B cell (primary cell): ENCODE data around the gene ALOX15B. TPM values are rescaled to one million over a fixed set of nuclear protein-coding genes. Genes with fewer than 3 reads are reported as not detected.

Source experiments
- ATAC-seq: fragments of 200-7000 bp; cut with Tn5 transposase; one replicate; pipeline ENCODE4 v1.10.0; 2021; ENCODE audit warnings: low read depth, mild to moderate bottlenecking, moderate number of reproducible peaks, moderate library complexity
- CTCF ChIA-PET: fragments of 350-600 bp; sonication (Branson Sonifier 250); formaldehyde crosslinking; loops from one replicate; lab custom pipeline; 2021; ENCODE audit warnings: antibody characterized with exemption, inconsistent platforms; lab: Charles Lee
- POLR2A ChIA-PET: fragments of 350-600 bp; sonication (Branson Sonifier 250); formaldehyde crosslinking; loops from one replicate; lab custom pipeline; 2021; ENCODE audit warnings: antibody characterized with exemption; lab: Charles Lee
- DNase-seq: peaks from one replicate; pipeline ENCODE4 v3.0.0; 2013
- H2AFZ ChIP-seq: 2 replicates; pipeline ENCODE4 v1.6.1; 2012; ENCODE audit warnings: mild to moderate bottlenecking, low read depth, low read length; ENCODE audit not compliant: insufficient read depth, poor library complexity, severe bottlenecking
- H3K27ac ChIP-seq, 2 donors: 1 replicate in 1 of 2; 2 replicates in 1 of 2; pipeline ENCODE4 v1.5.1; 2012 to 2013; ENCODE audit warnings: low read length in 2 of 2, mild to moderate bottlenecking in 2 of 2, moderate library complexity in 1 of 2
- H3K27me3 ChIP-seq, 4 experiments: fragments of 200-600 bp in 1 of 4; sonication (generic) in 1 of 4; replicated peaks in 1 of 4; 1 replicate in 2 of 4; 2 replicates in 2 of 4; pipeline versions ENCODE4 v1.6.1 to v1.7.0; 2013 to 2016; ENCODE audit warnings: low read length in 3 of 4, mild to moderate bottlenecking in 2 of 4, mixed read lengths in 1 of 4, moderate library complexity in 1 of 4; ENCODE audit not compliant: insufficient read depth in 4 of 4, control insufficient read depth in 3 of 4; ENCODE audit errors: control extremely low read depth in 1 of 4
- H3K36me3 ChIP-seq, 2 experiments: replicated peaks in 1 of 2; 1 replicate in 1 of 2; 2 replicates in 1 of 2; pipeline versions ENCODE4 v1.6.1 to v1.7.1; 2013; ENCODE audit warnings: low read length in 1 of 2; ENCODE audit not compliant: insufficient read depth in 2 of 2, control insufficient read depth in 1 of 2; ENCODE audit errors: control extremely low read depth in 1 of 2, extremely low read depth in 1 of 2
- H3K4me1 ChIP-seq, 2 donors: fragments of 200-600 bp in 1 of 2; sonication (generic) in 1 of 2; 1 replicate in 1 of 2; 2 replicates in 1 of 2; pipeline versions ENCODE4 v1.5.1 to v1.6.1; 2013 to 2017; ENCODE audit warnings: low read length in 2 of 2; ENCODE audit not compliant: control insufficient read depth in 2 of 2, insufficient read depth in 2 of 2
- H3K4me2 ChIP-seq: replicated peaks from 2 replicates; pipeline ENCODE3; 2012; ENCODE audit warnings: mild to moderate bottlenecking, low read depth, low read length; ENCODE audit not compliant: poor library complexity, severe bottlenecking
- H3K4me3 ChIP-seq, 5 experiments: fragments of 200-600 bp in 1 of 5; sonication (generic) in 1 of 5; 1 replicate in 3 of 5; 2 replicates in 2 of 5; pipeline versions ENCODE4 v1.5.1 to v1.7.0; 2011 to 2016; ENCODE audit warnings: low read length in 4 of 5, mild to moderate bottlenecking in 4 of 5, low read depth in 2 of 5, control low read depth in 1 of 5, moderate library complexity in 1 of 5; ENCODE audit not compliant: insufficient read depth in 1 of 5; ENCODE audit errors: control extremely low read depth in 1 of 5, extremely low read depth in 1 of 5
- H3K79me2 ChIP-seq: fragments of 200-600 bp; sonication (generic); one replicate; pipeline ENCODE4 v1.6.0; 2016; ENCODE audit warnings: low read length; ENCODE audit not compliant: control insufficient read depth, insufficient read depth
- H3K9ac ChIP-seq: fragments of 200-600 bp; sonication (generic); 2 replicates; pipeline ENCODE4 v1.6.1; 2017; ENCODE audit warnings: mild to moderate bottlenecking, low read length, moderate library complexity
- H3K9me3 ChIP-seq, 3 donors: one replicate each; pipeline versions ENCODE4 v1.6.1 to v1.7.1; 2013; ENCODE audit warnings: low read length in 2 of 3; ENCODE audit not compliant: control insufficient read depth in 2 of 3, insufficient read depth in 1 of 3; ENCODE audit errors: control extremely low read depth in 1 of 3
- H4K20me1 ChIP-seq: 2 replicates; pipeline ENCODE4 v1.6.0; 2012; ENCODE audit warnings: mild to moderate bottlenecking, low read length; ENCODE audit not compliant: insufficient read depth, control insufficient read depth, poor library complexity, severe bottlenecking
- H3K27ac Mint-ChIP-seq: one replicate; pipeline ENCODE4 v1.8.0; 2021; ENCODE audit warnings: mixed read lengths
- H3K27me3 Mint-ChIP-seq: one replicate; pipeline ENCODE4 v1.8.0; 2021; ENCODE audit warnings: mixed read lengths
- H3K4me1 Mint-ChIP-seq: one replicate; pipeline ENCODE4 v1.8.0; 2021; ENCODE audit warnings: mixed read lengths
- H3K4me3 Mint-ChIP-seq: one replicate; pipeline ENCODE4 v1.8.0; 2021; ENCODE audit warnings: mixed read lengths
- H3K9me3 Mint-ChIP-seq: one replicate; pipeline ENCODE4 v1.8.0; 2022; ENCODE audit warnings: mixed read lengths; ENCODE audit not compliant: insufficient read depth
- EZH2 ChIP-seq: IDR thresholded peaks from 2 replicates; pipeline ENCODE4 v1.6.1; 2012; ENCODE audit warnings: borderline replicate concordance, low read depth, mild to moderate bottlenecking, moderate library complexity, low read length; ENCODE audit not compliant: insufficient read depth, poor library complexity, severe bottlenecking
- WGBS: methylation state at CpG from one replicate; pipeline ENCODE4 v1.1.5; 2013; ENCODE audit warnings: missing lambda C conversion rate; ENCODE audit not compliant: insufficient coverage; 5-methylcytosine and 5-hydroxymethylcytosine counted together
- intact Hi-C: fragments of 100-400 bp; cut with micrococcal nuclease; formaldehyde crosslinking; loops from one replicate; pipeline ENCODE4 v1.10.0; 2022
- polyA plus RNA-seq: library from polyadenylated mRNA; depleted of rRNA; stranded (reverse); fragments of >200 nt; gene quantifications from 2 replicates; pipeline ENCODE4 v1.2.3, GENCODE V29; 2012
- total RNA-seq, 2 donors: library from RNA; stranded (reverse); fragments of 120-200 nt in 1 of 2; gene quantifications; 1 replicate in 1 of 2; 2 replicates in 1 of 2; pipeline versions ENCODE4 v1.2.3 to v1.2.4, GENCODE V29; 2013 to 2022
- TF ChIP-seq, protein P1 (sequence below): fragments of 200-600 bp; IDR thresholded peaks from one replicate; pipeline ENCODE4 v1.8.0; 2022; ENCODE audit warnings: antibody characterized with exemption, mild to moderate bottlenecking

Gene ALOX15B
- total and polyA plus RNA-seq, 2 donors (not counting 1 experiment from before 2014, with no cell fraction given), result 0.03 TPM; not detected in 1

DNA sequence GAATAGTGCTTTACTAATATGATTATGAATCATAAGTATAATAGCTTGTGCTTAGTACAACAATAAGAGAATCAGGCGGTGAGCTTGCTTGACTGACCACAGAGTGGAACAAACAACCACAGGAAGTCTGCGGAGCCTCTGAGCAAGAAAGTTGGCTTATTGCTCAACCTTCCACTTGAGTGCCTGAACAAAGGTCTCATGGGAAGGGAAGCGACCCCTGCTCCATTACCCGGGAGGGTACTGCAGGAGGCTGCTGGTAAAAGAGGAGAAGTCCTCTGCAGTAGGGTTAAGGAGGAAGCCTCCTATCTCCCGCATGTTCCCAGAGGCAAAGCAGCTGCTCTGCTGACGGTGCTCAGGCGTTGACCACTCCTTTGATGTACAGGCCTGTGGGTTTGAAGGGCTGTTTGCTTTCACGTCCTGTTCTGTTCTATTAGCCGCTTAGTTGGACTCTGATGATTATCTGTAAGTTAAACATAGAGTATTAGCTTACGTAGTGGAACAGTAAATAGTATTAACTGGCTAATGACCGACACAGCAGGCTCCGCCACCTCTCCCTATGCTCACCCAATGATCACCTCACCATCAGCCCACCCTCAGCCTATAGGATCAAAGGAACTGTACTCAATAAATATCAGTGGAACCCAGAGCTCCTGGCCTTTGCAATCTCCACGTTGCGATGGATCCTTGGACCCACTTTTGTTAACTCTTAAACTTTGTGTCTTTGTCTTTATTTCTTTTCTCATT lies 17.5 kb downstream of the ALOX15B start:
- peaks cover 22 to 25% of the 10 kb centered on the region in 2 donors for H3K4me1 ChIP-seq
- peak overlapping the region in 1 of 5 experiments; percentile 21 for H3K4me3 ChIP-seq
- peak overlapping the region; percentile 88 for H3K27ac Mint-ChIP-seq
- DNase-seq (peak; percentile 64), ATAC-seq (peak; percentile 61)
- CTCF ChIA-PET, result interaction anchor here (0.6 to 10.2 kb wide), 37 partner anchors 9 to 1011 kb away, joined by 3 to 131 read pairs (median 5); partner anchors contain the start of genes ALOXE3, CNTROB, GUCY2D and KCNAB3
- peaks cover 22% of the 10 kb centered on the region for H3K27me3 Mint-ChIP-seq
- H3K4me3 Mint-ChIP-seq, result peak overlapping the region; percentile 29
- H4K20me1 ChIP-seq, result no peaks in the 10 kb centered on the region
- H3K9ac ChIP-seq, result peak overlapping the region; percentile 26
- H3K9me3 ChIP-seq, result no peaks in the 10 kb centered on the region
- intact Hi-C loops, result loop anchor here (5.0 kb wide), 1 partner anchor 124 kb away; the partner anchor contains the start of genes CNTROB and TRAPPC1
- no peaks in the 10 kb centered on the region for H3K79me2 ChIP-seq
- H3K4me1 Mint-ChIP-seq, result peaks cover 29% of the 10 kb centered on the region
- WGBS, result 26% methylated on average over 10 of the region's 14 CpGs
- H3K27me3 ChIP-seq, result peaks cover 0 to 18% (median 5%) of the 10 kb centered on the region in 4 experiments
- no peaks in the 10 kb centered on the region for H3K9me3 Mint-ChIP-seq
- TF ChIP-seq, protein P1, sequence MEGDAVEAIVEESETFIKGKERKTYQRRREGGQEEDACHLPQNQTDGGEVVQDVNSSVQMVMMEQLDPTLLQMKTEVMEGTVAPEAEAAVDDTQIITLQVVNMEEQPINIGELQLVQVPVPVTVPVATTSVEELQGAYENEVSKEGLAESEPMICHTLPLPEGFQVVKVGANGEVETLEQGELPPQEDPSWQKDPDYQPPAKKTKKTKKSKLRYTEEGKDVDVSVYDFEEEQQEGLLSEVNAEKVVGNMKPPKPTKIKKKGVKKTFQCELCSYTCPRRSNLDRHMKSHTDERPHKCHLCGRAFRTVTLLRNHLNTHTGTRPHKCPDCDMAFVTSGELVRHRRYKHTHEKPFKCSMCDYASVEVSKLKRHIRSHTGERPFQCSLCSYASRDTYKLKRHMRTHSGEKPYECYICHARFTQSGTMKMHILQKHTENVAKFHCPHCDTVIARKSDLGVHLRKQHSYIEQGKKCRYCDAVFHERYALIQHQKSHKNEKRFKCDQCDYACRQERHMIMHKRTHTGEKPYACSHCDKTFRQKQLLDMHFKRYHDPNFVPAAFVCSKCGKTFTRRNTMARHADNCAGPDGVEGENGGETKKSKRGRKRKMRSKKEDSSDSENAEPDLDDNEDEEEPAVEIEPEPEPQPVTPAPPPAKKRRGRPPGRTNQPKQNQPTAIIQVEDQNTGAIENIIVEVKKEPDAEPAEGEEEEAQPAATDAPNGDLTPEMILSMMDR, result no peak
- TF ChIP-seq EZH2, result no peak
- H2AFZ ChIP-seq, result peak overlapping the region; percentile 26
- POLR2A ChIA-PET, result interaction anchor here (1.0 kb wide), 1 partner anchor 117 kb away, joined by 3 read pairs; no protein-coding TSS in a partner anchor
- no peak overlapping the region for H3K27ac ChIP-seq
- H3K36me3 ChIP-seq, result no peaks in the 10 kb centered on the region
- peak overlapping the region; percentile 63 for H3K4me2 ChIP-seq
